ENCODE measurements around the gene ARHGAP25. TPM values are rescaled to one million over a fixed set of nuclear protein-coding genes. Genes with fewer than 3 reads are reported as not detected.

ARHGAP25 gene
- total and polyA plus RNA-seq, 11 donors = 2.6 to 27.9 (median 4.8) TPM

- Histone ChIP-seq H3K9me3 (no peaks in the 10 kb centered on the region), H3K4me3 (peak overlapping the region in 1 of 12 donors; percentile 6), H3K27ac (peak overlapping the region in 3 of 12 donors; percentile 33 to 84 (median 49)), H3K27me3 (no peaks in the 10 kb centered on the region), H3K36me3 (no peaks in the 10 kb centered on the region), H3K4me1 (peaks cover 12 to 100% (median 35%) of the 10 kb centered on the region in 12 donors)
- no peak for TF ChIP-seq POLR2A (IDR thresholded peaks at IDR 0.05)
- no peak for TF ChIP-seq CTCF (IDR thresholded peaks at IDR 0.05)
- intact Hi-C loops (cut with DNase I) = loop anchor here in 1 of 10 donors (5.0 kb wide), 1 partner anchor 65 kb away; no protein-coding TSS in a partner anchor
- WGBS, 4 donors = 87 to 91% (median 89%) methylated on average over 19 of the region's 19 CpGs
- DNase-seq = no peak
- ATAC-seq = no peak
These were observed 32.7 kb downstream of the ARHGAP25 start for GRCh38 chr2:68767031-68767961.

GRCh38 chr2:68767996-68768395 is 33.4 kb downstream of the ARHGAP25 start:
- Histone ChIP-seq H3K27ac (peak overlapping the region in 1 of 12 donors; percentile 84), H3K4me3 (peak overlapping the region in 1 of 12 donors; percentile 6), H3K9me3 (no peaks in the 10 kb centered on the region), H3K36me3 (no peaks in the 10 kb centered on the region), H3K27me3 (no peaks in the 10 kb centered on the region), H3K4me1 (peaks cover 12 to 100% (median 37%) of the 10 kb centered on the region in 12 donors)
- no peak for DNase-seq
- TF ChIP-seq CTCF (IDR thresholded peaks at IDR 0.05) = no peak
- no peak for TF ChIP-seq POLR2A (IDR thresholded peaks at IDR 0.05)
- WGBS, 4 donors = 95 to 98% (median 96%) methylated on average over 4 of the region's 4 CpGs
- intact Hi-C loops (cut with DNase I) = loop anchor here in 1 of 10 donors (5.0 kb wide), 1 partner anchor 64 kb away; no protein-coding TSS in a partner anchor
- ATAC-seq = no peak

- intact Hi-C loops (cut with DNase I) = loop anchor here in 1 of 10 donors (5.0 kb wide), 1 partner anchor 64 kb away; no protein-coding TSS in a partner anchor
- no peak for ATAC-seq
- H3K36me3 ChIP-seq = no peaks in the 10 kb centered on the region
- 90 to 94% (median 91%) methylated on average over 3 of the region's 3 CpGs for WGBS, 4 donors
- DNase-seq = no peak
- no peaks in the 10 kb centered on the region for H3K27me3 ChIP-seq
- no peak for TF ChIP-seq POLR2A (IDR thresholded peaks at IDR 0.05)
- TF ChIP-seq CTCF (IDR thresholded peaks at IDR 0.05) = no peak
- peak overlapping the region in 1 of 12 donors; percentile 84 for H3K27ac ChIP-seq
- peaks cover 12 to 100% (median 36%) of the 10 kb centered on the region in 12 donors for H3K4me1 ChIP-seq
- H3K9me3 ChIP-seq = no peaks in the 10 kb centered on the region
- peak overlapping the region in 1 of 12 donors; percentile 6 for H3K4me3 ChIP-seq
These were observed 33.9 kb downstream of the ARHGAP25 start for GRCh38 chr2:68768461-68768860.

- no peak for DNase-seq
- Histone ChIP-seq H3K27me3 (no peaks in the 10 kb centered on the region), H3K27ac (peak overlapping the region in 1 of 12 donors; percentile 84), H3K4me3 (no peak overlapping the region), H3K9me3 (no peaks in the 10 kb centered on the region), H3K36me3 (no peaks in the 10 kb centered on the region), H3K4me1 (peaks cover 12 to 100% (median 36%) of the 10 kb centered on the region in 12 donors)
- no peak for TF ChIP-seq CTCF (IDR thresholded peaks at IDR 0.05)
- no peak for ATAC-seq
- intact Hi-C loops (cut with DNase I) = loop anchor here in 1 of 10 donors (5.0 kb wide), 1 partner anchor 63 kb away; no protein-coding TSS in a partner anchor
These were observed 34.3 kb downstream of the ARHGAP25 start for GRCh38 chr2:68768951-68769350.

Measured in heart left ventricle (tissue), 16 donors.